Measurements from ENCODE around the gene GABRG3.

Gene GABRG3

GRCh38 chr15:27166917-27167316, 195.9 kb downstream of the GABRG3 start:
- no peak for DNase-seq (ENCODE audit: low spot score)
- TF ChIP-seq, protein P1, sequence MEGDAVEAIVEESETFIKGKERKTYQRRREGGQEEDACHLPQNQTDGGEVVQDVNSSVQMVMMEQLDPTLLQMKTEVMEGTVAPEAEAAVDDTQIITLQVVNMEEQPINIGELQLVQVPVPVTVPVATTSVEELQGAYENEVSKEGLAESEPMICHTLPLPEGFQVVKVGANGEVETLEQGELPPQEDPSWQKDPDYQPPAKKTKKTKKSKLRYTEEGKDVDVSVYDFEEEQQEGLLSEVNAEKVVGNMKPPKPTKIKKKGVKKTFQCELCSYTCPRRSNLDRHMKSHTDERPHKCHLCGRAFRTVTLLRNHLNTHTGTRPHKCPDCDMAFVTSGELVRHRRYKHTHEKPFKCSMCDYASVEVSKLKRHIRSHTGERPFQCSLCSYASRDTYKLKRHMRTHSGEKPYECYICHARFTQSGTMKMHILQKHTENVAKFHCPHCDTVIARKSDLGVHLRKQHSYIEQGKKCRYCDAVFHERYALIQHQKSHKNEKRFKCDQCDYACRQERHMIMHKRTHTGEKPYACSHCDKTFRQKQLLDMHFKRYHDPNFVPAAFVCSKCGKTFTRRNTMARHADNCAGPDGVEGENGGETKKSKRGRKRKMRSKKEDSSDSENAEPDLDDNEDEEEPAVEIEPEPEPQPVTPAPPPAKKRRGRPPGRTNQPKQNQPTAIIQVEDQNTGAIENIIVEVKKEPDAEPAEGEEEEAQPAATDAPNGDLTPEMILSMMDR (IDR thresholded peaks at IDR 0.05; ENCODE audit: extremely low read depth, insufficient read depth, missing control alignments) = no peak
- in situ Hi-C loops (cut with MboI; ENCODE audit: low pct_unique_long_range_greater_than_20kb, low sequenced_read_pairs, unreplicated experiment) = no loop called here

- TF ChIP-seq, protein P1 (IDR thresholded peaks at IDR 0.05; ENCODE audit: extremely low read depth, insufficient read depth, missing control alignments) = no peak
- in situ Hi-C loops (cut with MboI; ENCODE audit: low pct_unique_long_range_greater_than_20kb, low sequenced_read_pairs, unreplicated experiment) = no loop called here
- no peak for DNase-seq (ENCODE audit: low spot score)
Measured at GRCh38 chr15:27167738-27168137, 196.8 kb downstream of the GABRG3 start.

GRCh38 chr15:27170851-27171250, 199.9 kb downstream of the GABRG3 start:
- TF ChIP-seq, protein P1 (IDR thresholded peaks at IDR 0.05; ENCODE audit: extremely low read depth, insufficient read depth, missing control alignments) = no peak
- in situ Hi-C loops (cut with MboI; ENCODE audit: low pct_unique_long_range_greater_than_20kb, low sequenced_read_pairs, unreplicated experiment) = no loop called here
- DNase-seq (ENCODE audit: low spot score) = no peak

DNA sequence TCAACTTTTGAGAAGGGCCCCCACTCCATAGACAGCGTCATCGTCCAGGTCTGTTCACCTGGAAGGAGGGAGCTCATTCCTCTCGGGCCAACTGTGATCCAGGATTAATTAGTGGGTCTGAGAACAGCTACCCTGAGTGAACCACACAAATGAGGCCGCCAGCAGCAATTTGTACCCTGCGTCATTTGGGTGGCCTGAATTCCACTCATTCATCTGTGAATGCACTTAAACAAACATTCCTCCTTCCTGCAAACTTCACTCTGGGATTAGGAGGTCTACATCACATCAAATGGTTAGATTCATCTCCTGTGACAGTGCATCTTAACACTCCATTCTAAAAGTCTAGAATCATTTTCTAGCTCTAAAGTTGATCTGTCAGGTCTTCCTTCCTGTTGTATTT, 201.8 kb downstream of the GABRG3 start:
- TF ChIP-seq, protein P1 (IDR thresholded peaks at IDR 0.05; ENCODE audit: extremely low read depth, insufficient read depth, missing control alignments) = no peak
- no peak for DNase-seq (ENCODE audit: low spot score)
- in situ Hi-C loops (cut with MboI; ENCODE audit: low pct_unique_long_range_greater_than_20kb, low sequenced_read_pairs, unreplicated experiment) = no loop called here

DNA sequence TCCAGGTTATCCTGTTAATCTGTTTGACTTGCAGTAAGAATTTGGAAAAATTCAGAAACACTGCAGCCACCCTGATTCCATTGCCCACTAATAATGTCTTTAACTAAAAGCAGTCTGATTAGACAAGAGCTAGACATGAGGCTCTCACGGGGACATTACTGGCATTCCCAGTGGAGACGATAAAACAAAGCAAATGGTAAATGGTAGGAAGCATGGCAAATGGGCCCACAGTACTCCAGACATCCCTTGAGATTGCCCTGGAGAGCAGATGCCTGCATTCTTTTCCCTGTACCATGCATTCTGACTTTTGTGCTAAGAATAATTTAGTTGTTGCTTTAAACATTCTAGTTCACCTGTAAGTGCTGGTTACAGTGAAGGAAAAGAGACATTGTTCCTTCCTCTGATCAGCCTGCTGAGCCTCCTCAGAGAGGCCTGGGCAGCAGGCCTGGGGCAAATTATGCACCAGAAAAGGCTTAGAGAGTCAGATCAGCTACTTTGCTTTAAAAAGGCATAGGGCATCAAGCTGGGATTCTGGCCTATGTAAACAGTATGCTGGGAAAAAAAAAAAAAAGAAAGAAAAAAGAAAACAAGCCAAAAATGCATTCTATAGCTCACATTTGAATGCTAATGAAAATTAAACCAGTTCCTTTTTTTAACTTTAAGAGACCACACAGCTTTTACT, 204.6 kb downstream of the GABRG3 start:
- DNase-seq (ENCODE audit: low spot score) = no peak
- TF ChIP-seq, protein P1 (IDR thresholded peaks at IDR 0.05; ENCODE audit: extremely low read depth, insufficient read depth, missing control alignments) = no peak
- in situ Hi-C loops (cut with MboI; ENCODE audit: low pct_unique_long_range_greater_than_20kb, low sequenced_read_pairs, unreplicated experiment) = no loop called here

- in situ Hi-C loops (cut with MboI; ENCODE audit: low pct_unique_long_range_greater_than_20kb, low sequenced_read_pairs, unreplicated experiment) = no loop called here
- no peak for DNase-seq (ENCODE audit: low spot score)
- TF ChIP-seq, protein P1 (IDR thresholded peaks at IDR 0.05; ENCODE audit: extremely low read depth, insufficient read depth, missing control alignments) = no peak
Measured at GRCh38 chr15:27176785-27177406, 205.9 kb downstream of the GABRG3 start.
